Endodermal cell (in vitro differentiated cells): Measurements from ENCODE around the gene DLD. TPM values are rescaled to one million over a fixed set of nuclear protein-coding genes. Genes with fewer than 3 reads are reported as not detected.
"Not testable (repeated sequence)": the region's sequence is repeated elsewhere in the genome, so short reads cannot be mapped to it uniquely, and the experiment has no call there.

ENCODE experiments used
- DNase-seq: peaks from one replicate; pipeline ENCODE4 v3.0.0-alpha.2; 2017
- H3K27ac ChIP-seq: 2 replicates; pipeline ENCODE4 v1.5.1; 2013; ENCODE audit warnings: mild to moderate bottlenecking, low read depth, low read length, moderate library complexity
- H3K27me3 ChIP-seq: 2 replicates; pipeline ENCODE4 v1.6.1; 2013; ENCODE audit warnings: mild to moderate bottlenecking, low read length, moderate library complexity; ENCODE audit not compliant: insufficient read depth, control insufficient read depth, poor library complexity, severe bottlenecking
- H3K36me3 ChIP-seq: 2 replicates; pipeline ENCODE4 v1.7.0; 2013; ENCODE audit warnings: mild to moderate bottlenecking, low read length, moderate library complexity; ENCODE audit not compliant: control insufficient read depth, insufficient read depth
- H3K4me1 ChIP-seq: one replicate; pipeline ENCODE4 v1.7.0; 2013; ENCODE audit warnings: low read length; ENCODE audit not compliant: control insufficient read depth, insufficient read depth
- H3K4me3 ChIP-seq: 2 replicates; pipeline ENCODE4 v1.5.1; 2013; ENCODE audit warnings: mild to moderate bottlenecking, low read length, moderate library complexity
- H3K9ac ChIP-seq: 2 replicates; pipeline ENCODE4 v1.6.1; 2013; ENCODE audit warnings: mild to moderate bottlenecking, low read length, moderate library complexity; ENCODE audit not compliant: poor library complexity, severe bottlenecking; ENCODE audit errors: extremely low read depth
- H3K9me3 ChIP-seq: 2 replicates; pipeline ENCODE4 v1.6.1; 2013; ENCODE audit warnings: mild to moderate bottlenecking, low read length, moderate library complexity; ENCODE audit not compliant: control insufficient read depth
- H3K27ac Mint-ChIP-seq: 2 replicates; pipeline ENCODE4 v1.8.0; 2020; ENCODE audit warnings: mixed read lengths
- H3K27me3 Mint-ChIP-seq: 2 replicates; pipeline ENCODE4 v1.8.0; 2021; ENCODE audit warnings: mild to moderate bottlenecking, mixed read lengths; ENCODE audit not compliant: insufficient read depth
- H3K36me3 Mint-ChIP-seq: 2 replicates; pipeline ENCODE4 v1.8.0; 2020; ENCODE audit warnings: low read depth, mixed read lengths
- H3K4me1 Mint-ChIP-seq: 2 replicates; pipeline ENCODE4 v1.8.0; 2020; ENCODE audit warnings: mixed read lengths
- H3K4me3 Mint-ChIP-seq: 2 replicates; pipeline ENCODE4 v1.8.0; 2020; ENCODE audit warnings: mild to moderate bottlenecking, moderate library complexity, mixed read lengths
- H3K9me3 Mint-ChIP-seq: 2 replicates; pipeline ENCODE4 v1.8.0; 2020; ENCODE audit warnings: mild to moderate bottlenecking, mixed read lengths
- CTCF ChIP-seq: fragments of 200-600 bp; sonication (generic); conservative IDR thresholded peaks from 2 replicates; pipeline ENCODE4 v1.5.0; 2021; ENCODE audit warnings: antibody characterized with exemption, mild to moderate bottlenecking
- WGBS, 2 experiments: methylation state at CpG; one replicate each; pipeline versions ENCODE4 v1.1.5 to v1.1.7; 2013; ENCODE audit warnings: missing lambda C conversion rate in 2 of 2, mixed read lengths in 1 of 2; ENCODE audit not compliant: insufficient coverage in 1 of 2, insufficient read length in 1 of 2; 5-methylcytosine and 5-hydroxymethylcytosine counted together
- total RNA-seq, 2 donors: library from RNA; stranded (reverse); fragmentation: NEBNext Ultra II Directional in 1 of 2; extraction: Animal tissue kit (Norgen Biotek cat#: 25700) in 1 of 2; gene quantifications; 2 replicates in 1 of 2; 3 replicates in 1 of 2; pipeline ENCODE4 v1.2.1, GENCODE V29; 2021

DLD gene
- total RNA-seq, 2 donors from 2014 or later = 82.4 to 82.5 TPM

GRCh38 chr7:107953265-107953923, 62.4 kb downstream of the DLD start:
- Histone ChIP-seq H3K27me3 (no peaks in the 10 kb centered on the region), H3K9me3 (no peaks in the 10 kb centered on the region), H3K27ac (no peak overlapping the region), H3K9ac (no peak overlapping the region), H3K4me3 (no peak overlapping the region), H3K4me1 (no peaks in the 10 kb centered on the region), H3K36me3 (peaks cover 94% of the 10 kb centered on the region)
- Mint-ChIP-seq H3K27me3 (no peaks in the 10 kb centered on the region), H3K27ac (peak overlapping the region; percentile 26), H3K36me3 (peaks cover 84% of the 10 kb centered on the region), H3K9me3 (no peaks in the 10 kb centered on the region), H3K4me1 (peaks cover 28% of the 10 kb centered on the region), H3K4me3 (no peak overlapping the region)
- 86 to 95% methylated on average over 10 of the region's 10 CpGs for WGBS, 2 experiments
- DNase-seq = no peak
- no peak for TF ChIP-seq CTCF

GRCh38 chr7:107953924-107954303, 62.9 kb downstream of the DLD start:
- H3K9ac ChIP-seq = no peak overlapping the region
- no peak for DNase-seq
- H3K9me3 Mint-ChIP-seq = no peaks in the 10 kb centered on the region
- H3K27ac Mint-ChIP-seq = peak overlapping the region; percentile 26
- no peaks in the 10 kb centered on the region for H3K27me3 ChIP-seq
- no peak overlapping the region for H3K4me3 ChIP-seq
- no peaks in the 10 kb centered on the region for H3K9me3 ChIP-seq
- H3K27ac ChIP-seq = no peak overlapping the region
- no peak overlapping the region for H3K4me3 Mint-ChIP-seq
- H3K4me1 ChIP-seq = no peaks in the 10 kb centered on the region
- no peaks in the 10 kb centered on the region for H3K27me3 Mint-ChIP-seq
- H3K36me3 Mint-ChIP-seq = peaks cover 84% of the 10 kb centered on the region
- WGBS, 2 experiments = 89 to 100% methylated on average over 2 of the region's 2 CpGs
- peaks cover 30% of the 10 kb centered on the region for H3K4me1 Mint-ChIP-seq
- peaks cover 94% of the 10 kb centered on the region for H3K36me3 ChIP-seq
- no peak for TF ChIP-seq CTCF

GRCh38 chr7:107955394-107955793, 64.4 kb downstream of the DLD start:
- Histone ChIP-seq H3K9ac (no peak overlapping the region), H3K4me1 (no peaks in the 10 kb centered on the region), H3K27me3 (no peaks in the 10 kb centered on the region), H3K4me3 (no peak overlapping the region), H3K9me3 (no peaks in the 10 kb centered on the region), H3K36me3 (peaks cover 94% of the 10 kb centered on the region), H3K27ac (no peak overlapping the region)
- Mint-ChIP-seq H3K4me1 (peaks cover 25% of the 10 kb centered on the region), H3K27ac (no peak overlapping the region), H3K27me3 (no peaks in the 10 kb centered on the region), H3K4me3 (no peak overlapping the region), H3K9me3 (no peaks in the 10 kb centered on the region), H3K36me3 (peaks cover 87% of the 10 kb centered on the region)
- no peak for TF ChIP-seq CTCF
- 93% methylated on average over 2 to 5 of the region's 5 CpGs for WGBS, 2 experiments
- no peak for DNase-seq

GRCh38 chr7:107956950-107957349, 66.0 kb downstream of the DLD start:
- Mint-ChIP-seq H3K4me1 (peaks cover 25% of the 10 kb centered on the region), H3K36me3 (peaks cover 86% of the 10 kb centered on the region)
- not testable (repeated sequence) for H3K27ac ChIP-seq, H3K9ac ChIP-seq, H3K27ac Mint-ChIP-seq, H3K9me3 ChIP-seq, H3K27me3 Mint-ChIP-seq, H3K9me3 Mint-ChIP-seq, H3K4me3 ChIP-seq, H3K4me3 Mint-ChIP-seq, H3K27me3 ChIP-seq, H3K4me1 ChIP-seq, DNase-seq
- peaks cover 94% of the 10 kb centered on the region for H3K36me3 ChIP-seq
- 96% methylated on average over 4 of the region's 4 CpGs; no CpG with 5 or more reads in 1 of the 2 experiments for WGBS, 2 experiments
